Hypothalamus (tissue), 51 donors: Measurements from ENCODE around the gene LUZP1.

Source experiments
- DNase-seq, 51 donors: peaks; one replicate each; lab custom pipeline; 2025; lab: John Stamatoyannopoulos, UW

The LUZP1 gene

DNA sequence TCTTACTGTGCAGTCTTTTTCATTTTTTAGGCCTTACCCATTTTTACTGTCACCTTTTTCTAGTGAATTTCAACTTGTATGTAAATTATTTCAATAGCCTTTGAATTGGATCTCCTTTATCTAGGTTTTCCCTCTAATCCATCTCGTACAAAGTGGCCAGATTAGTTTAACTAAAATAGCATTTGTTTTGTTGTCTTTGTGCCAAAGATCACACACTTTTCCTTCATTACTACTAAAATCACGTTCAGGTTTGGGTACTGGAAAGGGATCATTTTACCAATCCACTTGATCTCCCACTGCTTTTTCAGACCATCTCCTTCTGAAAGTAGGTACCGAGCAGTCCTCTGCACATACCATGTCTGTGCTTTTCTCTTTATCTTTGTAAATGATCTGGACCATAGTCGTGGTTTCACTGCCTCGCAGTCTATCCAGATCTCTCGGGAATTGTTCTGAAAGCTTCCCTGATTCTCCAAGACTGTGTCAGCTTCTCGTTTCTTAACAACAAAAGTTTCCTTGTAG lies 129.3 kb downstream of the LUZP1 start:
- DNase-seq: no peak

GRCh38 chr1:23037081-23037740 lies 131.4 kb downstream of the LUZP1 start:
- no peak for DNase-seq

DNA sequence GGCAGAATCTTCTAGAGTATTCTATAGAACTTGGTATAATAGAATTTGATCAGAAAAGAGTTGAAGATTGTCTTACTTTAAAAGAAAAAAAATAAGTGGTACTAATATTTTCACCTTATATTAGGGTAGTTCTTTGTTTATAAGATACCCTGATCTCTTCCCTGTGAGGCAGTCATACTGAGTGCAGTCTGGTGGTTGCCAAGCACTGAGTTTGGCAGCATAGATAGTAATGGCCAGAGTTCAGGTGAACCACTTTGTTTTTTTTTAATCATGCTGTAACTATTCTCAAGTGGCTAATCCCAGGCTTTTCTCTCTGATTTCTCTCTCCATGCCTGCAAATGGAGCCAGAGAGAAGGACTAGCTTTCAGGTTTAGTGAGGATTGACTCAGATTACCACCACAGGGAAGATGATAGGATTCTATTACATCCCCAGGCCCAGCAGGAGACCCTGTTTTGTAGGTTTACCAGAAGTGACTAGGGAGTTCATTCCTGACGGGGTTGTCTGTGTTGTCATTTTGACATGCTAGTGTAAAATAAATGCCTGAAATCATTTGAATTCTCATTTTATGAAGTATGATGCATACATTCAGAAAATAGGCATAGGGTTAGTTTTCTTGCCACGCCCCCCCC lies 132.7 kb downstream of the LUZP1 start:
- DNase-seq: no peak
